ENCODE measurements around the gene PPTC7.

- TF ChIP-seq, protein P1, sequence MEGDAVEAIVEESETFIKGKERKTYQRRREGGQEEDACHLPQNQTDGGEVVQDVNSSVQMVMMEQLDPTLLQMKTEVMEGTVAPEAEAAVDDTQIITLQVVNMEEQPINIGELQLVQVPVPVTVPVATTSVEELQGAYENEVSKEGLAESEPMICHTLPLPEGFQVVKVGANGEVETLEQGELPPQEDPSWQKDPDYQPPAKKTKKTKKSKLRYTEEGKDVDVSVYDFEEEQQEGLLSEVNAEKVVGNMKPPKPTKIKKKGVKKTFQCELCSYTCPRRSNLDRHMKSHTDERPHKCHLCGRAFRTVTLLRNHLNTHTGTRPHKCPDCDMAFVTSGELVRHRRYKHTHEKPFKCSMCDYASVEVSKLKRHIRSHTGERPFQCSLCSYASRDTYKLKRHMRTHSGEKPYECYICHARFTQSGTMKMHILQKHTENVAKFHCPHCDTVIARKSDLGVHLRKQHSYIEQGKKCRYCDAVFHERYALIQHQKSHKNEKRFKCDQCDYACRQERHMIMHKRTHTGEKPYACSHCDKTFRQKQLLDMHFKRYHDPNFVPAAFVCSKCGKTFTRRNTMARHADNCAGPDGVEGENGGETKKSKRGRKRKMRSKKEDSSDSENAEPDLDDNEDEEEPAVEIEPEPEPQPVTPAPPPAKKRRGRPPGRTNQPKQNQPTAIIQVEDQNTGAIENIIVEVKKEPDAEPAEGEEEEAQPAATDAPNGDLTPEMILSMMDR (IDR thresholded peaks at IDR 0.05), result no peak
- no peak for TF ChIP-seq POLR2A (IDR thresholded peaks at IDR 0.05)
Observed at GRCh38 chr12:110543965-110544364, 39.2 kb downstream of the PPTC7 start.
